Posterior cingulate gyrus (tissue), 11 donors: ENCODE results near the gene CLTB.
"Not testable (repeated sequence)": the region's sequence is repeated elsewhere in the genome, so short reads cannot be mapped to it uniquely, and the experiment has no call there.

ENCODE experiments used
- DNase-seq, 10 donors: peaks; one replicate each; pipeline versions ENCODE4 v3.0.0 to v3.0.0-alpha.2; 2020 to 2021; ENCODE audit warnings: mixed read lengths in 3 of 10
- intact Hi-C: fragments of 100-400 bp; cut with DNase I; formaldehyde crosslinking; loops from one replicate; pipeline ENCODE4 v1.15.1; 2023

The CLTB gene

GRCh38 chr5:176432707-176433106 lies 16.4 kb upstream of the CLTB start:
- no peak for DNase-seq
- intact Hi-C loops, result no loop called here

GRCh38 chr5:176429972-176430371 lies 13.6 kb upstream of the CLTB start:
- DNase-seq, result no peak
- intact Hi-C loops, result no loop called here

GRCh38 chr5:176427971-176428370 lies 11.6 kb upstream of the CLTB start:
- DNase-seq, result no peak
- intact Hi-C loops, result no loop called here

GRCh38 chr5:176426876-176427275 lies 10.5 kb upstream of the CLTB start:
- no peak for DNase-seq
- intact Hi-C loops, result no loop called here

GRCh38 chr5:176425791-176426190 lies 9.5 kb upstream of the CLTB start:
- no peak for DNase-seq
- intact Hi-C loops, result no loop called here

- no peak for DNase-seq
- intact Hi-C loops, result no loop called here
These were observed 8.8 kb upstream of the CLTB start for GRCh38 chr5:176425138-176425537.

GRCh38 chr5:176424181-176424580 lies 7.8 kb upstream of the CLTB start:
- intact Hi-C loops, result no loop called here

GRCh38 chr5:176420972-176421544 lies 4.7 kb upstream of the CLTB start:
- intact Hi-C loops, result no loop called here
- DNase-seq, result no peak

More at GRCh38 chr5:176424181-176424580, 7.8 kb upstream of the CLTB start:
- DNase-seq, result no peak

- intact Hi-C loops, result no loop called here
- DNase-seq, result no peak
These were observed 3.7 kb upstream of the CLTB start for GRCh38 chr5:176420086-176420485.

- intact Hi-C loops, result no loop called here
- no peak for DNase-seq
These were observed 1.9 kb upstream of the CLTB start for GRCh38 chr5:176418251-176418650.

- intact Hi-C loops, result loop anchor here (1.0 kb wide), 3 partner anchors 31 to 230 kb away; partner anchors contain the start of genes FAF2 and TSPAN17
- DNase-seq, result no peak
These were observed 626 bp upstream of the CLTB start for GRCh38 chr5:176416965-176417364.

GRCh38 chr5:176415240-176415951 lies 943 bp downstream of the CLTB start:
- intact Hi-C loops, result no loop called here
- DNase-seq, result peak in 1 of 10 donors; percentile 75

GRCh38 chr5:176414704-176415103 lies 1.6 kb downstream of the CLTB start:
- no peak for DNase-seq
- intact Hi-C loops, result no loop called here

GRCh38 chr5:176413709-176414191 lies 2.6 kb downstream of the CLTB start:
- intact Hi-C loops, result no loop called here
- DNase-seq, result peak in 1 of 10 donors; percentile 52

GRCh38 chr5:176413255-176413565 lies 3.1 kb downstream of the CLTB start:
- DNase-seq, result peak in 1 of 10 donors; percentile 77
- intact Hi-C loops, result no loop called here

GRCh38 chr5:176412517-176413254 lies 3.7 kb downstream of the CLTB start:
- peak in 1 of 10 donors; percentile 22 for DNase-seq
- intact Hi-C loops, result no loop called here

GRCh38 chr5:176410486-176411180 lies 5.7 kb downstream of the CLTB start:
- peak in 1 of 10 donors; percentile 22 for DNase-seq
- intact Hi-C loops, result no loop called here

- intact Hi-C loops, result no loop called here
- peak in 1 of 10 donors; percentile 42 for DNase-seq
These were observed 6.6 kb downstream of the CLTB start for GRCh38 chr5:176409765-176410164.

- DNase-seq, result peak in 1 of 10 donors; percentile 51
- intact Hi-C loops, result no loop called here
These were observed 7.7 kb downstream of the CLTB start for GRCh38 chr5:176408590-176408989.

GRCh38 chr5:176408252-176408573 lies 8.1 kb downstream of the CLTB start:
- intact Hi-C loops, result not testable (repeated sequence)
- peak in 1 of 10 donors; percentile 21 for DNase-seq
